ENCODE measurements around the gene FAM221B. TPM values are rescaled to one million over a fixed set of nuclear protein-coding genes. Genes with fewer than 3 reads are reported as not detected.

The FAM221B gene
- polyA plus RNA-seq, 1 donor from 2014 or later = 0.09 TPM

GRCh38 chr9:35839926-35840325 is 11.4 kb upstream of the FAM221B start:
- Histone ChIP-seq H3K9me2 (ENCODE audit: insufficient read depth, low read length) (no peaks in the 10 kb centered on the region), H3K9ac (ENCODE audit: low read length) (no peak overlapping the region), H3K36me3 (ENCODE audit: insufficient read depth, low read length) (peaks cover 4% of the 10 kb centered on the region), H3K79me2 (replicated peaks; ENCODE audit: insufficient read depth, low read length) (no peaks in the 10 kb centered on the region), H4K20me1 (ENCODE audit: insufficient read depth) (no peaks in the 10 kb centered on the region), H3K4me2 (ENCODE audit: low read length) (no peak overlapping the region), H3K27ac (ENCODE audit: low read length) (no peak overlapping the region), H3F3A (ENCODE audit: insufficient read depth, low read length, poor library complexity, severe bottlenecking) (no peaks in the 10 kb centered on the region), H3K9me3 (ENCODE audit: low read length) (no peaks in the 10 kb centered on the region), H2AFZ (ENCODE audit: low read depth, low read length) (no peak overlapping the region), H3K4me3 (ENCODE audit: low read length) (no peak overlapping the region), H3K27me3 (ENCODE audit: insufficient read depth, low read depth, low read length) (no peaks in the 10 kb centered on the region)
- TF ChIP-seq MXI1 (conservative IDR thresholded peaks at IDR 0.05; ENCODE audit: poor library complexity, severe bottlenecking) = no peak

- Histone ChIP-seq H3K9me2 (ENCODE audit: insufficient read depth, low read length) (no peaks in the 10 kb centered on the region), H3K9ac (ENCODE audit: low read length) (no peak overlapping the region), H3K79me2 (replicated peaks; ENCODE audit: insufficient read depth, low read length) (no peaks in the 10 kb centered on the region), H3F3A (ENCODE audit: insufficient read depth, low read length, poor library complexity, severe bottlenecking) (no peaks in the 10 kb centered on the region), H3K36me3 (ENCODE audit: insufficient read depth, low read length) (peaks cover 4% of the 10 kb centered on the region), H4K20me1 (ENCODE audit: insufficient read depth) (no peaks in the 10 kb centered on the region), H3K9me3 (ENCODE audit: low read length) (no peaks in the 10 kb centered on the region), H3K27ac (ENCODE audit: low read length) (no peak overlapping the region), H3K4me2 (ENCODE audit: low read length) (no peak overlapping the region), H3K27me3 (ENCODE audit: insufficient read depth, low read depth, low read length) (no peaks in the 10 kb centered on the region), H2AFZ (ENCODE audit: low read depth, low read length) (no peak overlapping the region), H3K4me3 (ENCODE audit: low read length) (no peak overlapping the region)
- TF ChIP-seq RAD21 (conservative IDR thresholded peaks at IDR 0.05) (no peak), CTCF (IDR thresholded peaks at IDR 0.05; ENCODE audit: poor library complexity, severe bottlenecking) (no peak), SMC3 (conservative IDR thresholded peaks at IDR 0.05; ENCODE audit: poor library complexity) (no peak), MXI1 (conservative IDR thresholded peaks at IDR 0.05; ENCODE audit: poor library complexity, severe bottlenecking) (no peak), EP300 (conservative IDR thresholded peaks at IDR 0.05; ENCODE audit: poor library complexity, severe bottlenecking) (no peak), TAF1 (IDR thresholded peaks at IDR 0.05; ENCODE audit: low read depth) (no peak)
Observed at GRCh38 chr9:35836595-35836994, 8.1 kb upstream of the FAM221B start.

GRCh38 chr9:35835766-35836165 is 7.2 kb upstream of the FAM221B start:
- Histone ChIP-seq H3K27me3 (ENCODE audit: insufficient read depth, low read depth, low read length) (no peaks in the 10 kb centered on the region), H3K4me3 (ENCODE audit: low read length) (no peak overlapping the region), H4K20me1 (ENCODE audit: insufficient read depth) (no peaks in the 10 kb centered on the region), H3K27ac (ENCODE audit: low read length) (no peak overlapping the region), H2AFZ (ENCODE audit: low read depth, low read length) (no peak overlapping the region), H3K9me2 (ENCODE audit: insufficient read depth, low read length) (no peaks in the 10 kb centered on the region), H3K79me2 (replicated peaks; ENCODE audit: insufficient read depth, low read length) (peaks cover under 1% of the 10 kb centered on the region), H3F3A (ENCODE audit: insufficient read depth, low read length, poor library complexity, severe bottlenecking) (no peaks in the 10 kb centered on the region), H3K4me2 (ENCODE audit: low read length) (no peak overlapping the region), H3K9ac (ENCODE audit: low read length) (no peak overlapping the region), H3K36me3 (ENCODE audit: insufficient read depth, low read length) (peaks cover 4% of the 10 kb centered on the region), H3K9me3 (ENCODE audit: low read length) (no peaks in the 10 kb centered on the region)
- TF ChIP-seq TAF1 (IDR thresholded peaks at IDR 0.05; ENCODE audit: low read depth) = no peak
- no peak for TF ChIP-seq EZH2 (IDR thresholded peaks at IDR 0.05; ENCODE audit: borderline replicate concordance, insufficient read depth, low read length, poor library complexity, severe bottlenecking)
- no peak for TF ChIP-seq EP300 (conservative IDR thresholded peaks at IDR 0.05; ENCODE audit: poor library complexity, severe bottlenecking)
- TF ChIP-seq RAD21 (conservative IDR thresholded peaks at IDR 0.05) = no peak
- TF ChIP-seq REST (IDR thresholded peaks at IDR 0.05; ENCODE audit: borderline replicate concordance) = no peak
- TF ChIP-seq MXI1 (conservative IDR thresholded peaks at IDR 0.05; ENCODE audit: poor library complexity, severe bottlenecking) = no peak
- TF ChIP-seq POLR2AphosphoS5 (IDR thresholded peaks at IDR 0.05) = no peak
- no peak for TF ChIP-seq SMC3 (conservative IDR thresholded peaks at IDR 0.05; ENCODE audit: poor library complexity)
- TF ChIP-seq CTCF (IDR thresholded peaks at IDR 0.05; ENCODE audit: poor library complexity, severe bottlenecking) = no peak

All from neural cell (in vitro differentiated cells).